Neural progenitor cell (in vitro differentiated cells): ENCODE measurements around the gene ZNRF1.

Experiments
- EZH2 ChIP-seq: fragments of 200-600 bp; sonication (generic); IDR thresholded peaks from 2 replicates; pipeline ENCODE4 v1.6.1; 2017; ENCODE audit warnings: antibody characterized with exemption, mild to moderate bottlenecking, moderate library complexity
- TF ChIP-seq, protein P1 (sequence below): fragments of 200-600 bp; sonication (generic); IDR thresholded peaks from 2 replicates; pipeline ENCODE4 v1.5.1; 2017; ENCODE audit warnings: antibody characterized with exemption, mild to moderate bottlenecking

DNA sequence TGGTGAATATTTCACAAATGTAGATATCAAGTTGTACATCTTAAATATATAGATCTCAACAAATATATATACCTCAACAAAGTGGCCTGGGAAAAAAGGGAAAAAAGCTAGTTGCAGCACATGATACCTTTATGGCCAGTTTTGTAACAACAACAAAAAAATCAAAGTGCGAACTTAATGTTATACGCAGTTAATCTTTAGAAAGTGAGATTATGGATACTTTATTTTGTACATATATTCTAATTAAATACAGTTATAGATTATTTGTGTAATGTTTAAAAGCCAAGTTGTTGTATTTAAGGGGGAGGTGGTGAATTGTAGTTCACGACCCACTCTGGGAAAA is 149.1 kb downstream of the ZNRF1 start:
- TF ChIP-seq, protein P1, sequence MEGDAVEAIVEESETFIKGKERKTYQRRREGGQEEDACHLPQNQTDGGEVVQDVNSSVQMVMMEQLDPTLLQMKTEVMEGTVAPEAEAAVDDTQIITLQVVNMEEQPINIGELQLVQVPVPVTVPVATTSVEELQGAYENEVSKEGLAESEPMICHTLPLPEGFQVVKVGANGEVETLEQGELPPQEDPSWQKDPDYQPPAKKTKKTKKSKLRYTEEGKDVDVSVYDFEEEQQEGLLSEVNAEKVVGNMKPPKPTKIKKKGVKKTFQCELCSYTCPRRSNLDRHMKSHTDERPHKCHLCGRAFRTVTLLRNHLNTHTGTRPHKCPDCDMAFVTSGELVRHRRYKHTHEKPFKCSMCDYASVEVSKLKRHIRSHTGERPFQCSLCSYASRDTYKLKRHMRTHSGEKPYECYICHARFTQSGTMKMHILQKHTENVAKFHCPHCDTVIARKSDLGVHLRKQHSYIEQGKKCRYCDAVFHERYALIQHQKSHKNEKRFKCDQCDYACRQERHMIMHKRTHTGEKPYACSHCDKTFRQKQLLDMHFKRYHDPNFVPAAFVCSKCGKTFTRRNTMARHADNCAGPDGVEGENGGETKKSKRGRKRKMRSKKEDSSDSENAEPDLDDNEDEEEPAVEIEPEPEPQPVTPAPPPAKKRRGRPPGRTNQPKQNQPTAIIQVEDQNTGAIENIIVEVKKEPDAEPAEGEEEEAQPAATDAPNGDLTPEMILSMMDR = no peak
- no peak for TF ChIP-seq EZH2
